Measurements from ENCODE around the gene SNRPD3.

SNRPD3 gene

GRCh38 chr22:24513378-24514240, 42.2 kb upstream of the SNRPD3 start:
- no peak overlapping the region for H3K4me3 ChIP-seq (ENCODE audit: control insufficient read depth, low read depth, low read length)
- no peak for TF ChIP-seq CTCF (IDR thresholded peaks at IDR 0.05; ENCODE audit: control insufficient read depth, insufficient read depth, low read depth, low read length, missing control alignments)
- DNase-seq (ENCODE audit: low read depth), result no peak

- TF ChIP-seq CTCF (IDR thresholded peaks at IDR 0.05; ENCODE audit: control insufficient read depth, insufficient read depth, low read depth, low read length, missing control alignments), result no peak
- DNase-seq (ENCODE audit: low read depth), result no peak
- no peak overlapping the region for H3K4me3 ChIP-seq (ENCODE audit: control insufficient read depth, low read depth, low read length)
These were observed 41.4 kb upstream of the SNRPD3 start for GRCh38 chr22:24514241-24515026.

- DNase-seq (ENCODE audit: low read depth), result no peak
- TF ChIP-seq CTCF (IDR thresholded peaks at IDR 0.05; ENCODE audit: control insufficient read depth, insufficient read depth, low read depth, low read length, missing control alignments), result no peak
- no peak overlapping the region for H3K4me3 ChIP-seq (ENCODE audit: control insufficient read depth, low read depth, low read length)
These were observed 40.8 kb upstream of the SNRPD3 start for GRCh38 chr22:24515027-24515338.

- no peak for TF ChIP-seq CTCF (IDR thresholded peaks at IDR 0.05; ENCODE audit: control insufficient read depth, insufficient read depth, low read depth, low read length, missing control alignments)
- DNase-seq (ENCODE audit: low read depth), result peak; percentile 74
- no peak overlapping the region; the same call in 1 of the 2 replicates for H3K4me3 ChIP-seq (ENCODE audit: control insufficient read depth, low read depth, low read length)
These were observed 39.5 kb upstream of the SNRPD3 start for GRCh38 chr22:24516301-24516737.

- no peak overlapping the region for H3K4me3 ChIP-seq (ENCODE audit: control insufficient read depth, low read depth, low read length)
- no peak for DNase-seq (ENCODE audit: low read depth)
- no peak for TF ChIP-seq CTCF (IDR thresholded peaks at IDR 0.05; ENCODE audit: control insufficient read depth, insufficient read depth, low read depth, low read length, missing control alignments)
These were observed 38.4 kb upstream of the SNRPD3 start for GRCh38 chr22:24517446-24517845.

DNA sequence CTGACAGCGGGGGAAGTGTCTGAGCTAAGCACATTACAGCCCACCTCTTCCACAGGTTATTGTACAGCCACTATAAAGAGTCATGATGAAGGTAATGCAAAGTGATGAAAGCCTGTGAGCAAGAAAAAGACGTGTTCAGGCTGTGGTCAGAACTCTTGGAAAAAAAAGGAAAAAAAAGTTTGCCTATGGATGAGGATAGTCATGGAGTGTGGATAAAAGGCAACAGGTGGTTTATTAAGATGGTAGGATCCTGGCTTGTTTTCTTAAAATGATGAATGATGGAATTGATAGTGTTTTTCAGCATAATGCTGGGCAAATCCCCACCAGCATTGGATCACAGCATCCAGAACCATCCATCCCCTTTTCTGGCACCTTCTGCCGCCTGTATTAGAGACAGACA, 37.6 kb upstream of the SNRPD3 start:
- TF ChIP-seq CTCF (IDR thresholded peaks at IDR 0.05; ENCODE audit: control insufficient read depth, insufficient read depth, low read depth, low read length, missing control alignments), result no peak
- H3K4me3 ChIP-seq (ENCODE audit: control insufficient read depth, low read depth, low read length), result no peak overlapping the region
- no peak for DNase-seq (ENCODE audit: low read depth)

Measured in AG09309 (cell line).